Keratinocyte (primary cell): ENCODE measurements around the gene ATL2.

Source experiments
- EZH2 ChIP-seq: IDR thresholded peaks from one replicate; pipeline ENCODE4 v1.6.1; 2012; ENCODE audit warnings: inconsistent platforms, mild to moderate bottlenecking, low read length, moderate library complexity
- TF ChIP-seq, protein P1 (sequence below), 3 experiments: IDR thresholded peaks in 1 of 3; conservative IDR thresholded peaks in 1 of 3; optimal IDR thresholded peaks in 1 of 3; 2 replicates in 2 of 3; 3 replicates in 1 of 3; pipeline versions ENCODE3 to v1.5.1; 2011; ENCODE audit warnings: low read length in 3 of 3, mild to moderate bottlenecking in 3 of 3, moderate library complexity in 2 of 3, control low read depth in 1 of 3, inconsistent platforms in 1 of 3; ENCODE audit not compliant: insufficient read depth in 2 of 3; ENCODE audit errors: extremely low read depth in 1 of 3

DNA sequence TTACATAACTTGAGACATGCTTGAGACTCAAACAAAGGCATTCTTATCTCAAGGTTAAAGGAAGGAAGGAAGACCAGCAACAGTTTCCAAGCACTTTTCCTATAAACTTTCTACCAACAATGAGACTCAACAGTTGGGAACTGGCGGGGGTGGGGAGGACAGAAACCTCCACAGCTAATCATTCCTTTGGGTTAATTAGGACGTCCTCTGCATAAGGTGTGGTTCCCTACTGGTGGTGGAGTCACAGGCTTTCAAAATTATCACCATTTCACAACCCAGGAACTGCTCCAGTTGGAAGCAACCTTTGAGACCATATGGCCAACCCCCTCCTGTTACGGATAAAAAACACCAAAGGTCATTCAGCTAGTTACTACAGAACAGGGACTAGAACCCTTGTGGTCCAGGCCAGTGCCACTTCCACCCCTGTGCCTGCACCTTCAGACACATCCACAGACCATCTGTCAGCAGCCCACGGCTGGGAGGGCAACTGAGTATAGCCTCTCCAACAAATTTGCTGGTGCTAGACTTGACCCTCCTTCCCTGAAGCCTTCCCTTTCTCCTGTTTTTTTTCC is 30.1 kb upstream of the ATL2 start:
- TF ChIP-seq, protein P1, sequence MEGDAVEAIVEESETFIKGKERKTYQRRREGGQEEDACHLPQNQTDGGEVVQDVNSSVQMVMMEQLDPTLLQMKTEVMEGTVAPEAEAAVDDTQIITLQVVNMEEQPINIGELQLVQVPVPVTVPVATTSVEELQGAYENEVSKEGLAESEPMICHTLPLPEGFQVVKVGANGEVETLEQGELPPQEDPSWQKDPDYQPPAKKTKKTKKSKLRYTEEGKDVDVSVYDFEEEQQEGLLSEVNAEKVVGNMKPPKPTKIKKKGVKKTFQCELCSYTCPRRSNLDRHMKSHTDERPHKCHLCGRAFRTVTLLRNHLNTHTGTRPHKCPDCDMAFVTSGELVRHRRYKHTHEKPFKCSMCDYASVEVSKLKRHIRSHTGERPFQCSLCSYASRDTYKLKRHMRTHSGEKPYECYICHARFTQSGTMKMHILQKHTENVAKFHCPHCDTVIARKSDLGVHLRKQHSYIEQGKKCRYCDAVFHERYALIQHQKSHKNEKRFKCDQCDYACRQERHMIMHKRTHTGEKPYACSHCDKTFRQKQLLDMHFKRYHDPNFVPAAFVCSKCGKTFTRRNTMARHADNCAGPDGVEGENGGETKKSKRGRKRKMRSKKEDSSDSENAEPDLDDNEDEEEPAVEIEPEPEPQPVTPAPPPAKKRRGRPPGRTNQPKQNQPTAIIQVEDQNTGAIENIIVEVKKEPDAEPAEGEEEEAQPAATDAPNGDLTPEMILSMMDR (optimal IDR thresholded peaks at IDR 0.05 in 1 of 3, IDR thresholded peaks at IDR 0.05 in 1 of 3, conservative IDR thresholded peaks at IDR 0.05 in 1 of 3; ENCODE audit: extremely low read depth in 1 of 3, insufficient read depth in 2 of 3, low read length in 3 of 3) = no peak
- no peak for TF ChIP-seq EZH2
